GM12872 (cell line): ENCODE data around the gene CD226.

Source experiments
- TF ChIP-seq, protein P1 (sequence below): IDR thresholded peaks from 3 replicates; pipeline ENCODE4 v1.5.1; 2011; ENCODE audit warnings: low read depth, mild to moderate bottlenecking, low read length, moderate library complexity; ENCODE audit not compliant: insufficient read depth

CD226 gene

DNA sequence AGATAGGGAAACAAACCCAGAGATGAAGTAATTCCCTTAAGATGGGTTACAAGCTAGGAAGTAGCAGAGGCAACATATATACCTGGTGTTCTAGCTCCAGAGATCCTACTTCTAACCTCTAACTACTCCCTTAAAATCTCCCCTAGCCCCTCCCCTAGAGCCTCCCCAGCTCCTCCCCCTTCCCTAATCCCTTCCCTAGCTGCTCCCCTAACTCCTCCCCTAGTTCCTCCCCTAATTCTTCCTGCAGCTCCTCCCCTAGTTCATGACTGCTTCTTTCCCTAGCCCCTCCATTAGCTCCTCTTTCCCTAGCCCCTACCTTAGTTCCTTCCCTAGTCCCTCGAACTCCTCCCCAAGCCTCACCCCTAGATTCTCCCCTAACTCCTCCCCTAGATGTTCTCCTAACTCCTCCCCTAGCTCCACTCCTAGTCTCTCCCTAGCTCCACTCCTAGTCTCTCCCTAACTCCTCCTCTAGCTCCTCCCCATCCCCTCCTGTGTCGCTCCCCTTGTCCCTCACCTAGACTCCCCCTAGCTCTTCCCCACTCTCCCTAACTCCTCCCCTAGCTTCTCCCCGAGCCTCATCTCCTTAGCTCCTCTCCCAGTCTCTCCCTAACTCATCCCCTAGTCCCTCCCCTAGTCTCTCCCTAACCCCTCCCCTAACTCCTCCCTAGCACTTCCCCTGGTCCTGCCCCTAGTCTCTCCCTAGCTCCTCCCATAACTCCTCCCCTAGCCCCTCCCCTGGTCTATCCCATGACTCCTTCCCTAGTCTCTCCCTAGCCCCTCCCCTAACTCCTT, 108.9 kb downstream of the CD226 start:
- TF ChIP-seq, protein P1, sequence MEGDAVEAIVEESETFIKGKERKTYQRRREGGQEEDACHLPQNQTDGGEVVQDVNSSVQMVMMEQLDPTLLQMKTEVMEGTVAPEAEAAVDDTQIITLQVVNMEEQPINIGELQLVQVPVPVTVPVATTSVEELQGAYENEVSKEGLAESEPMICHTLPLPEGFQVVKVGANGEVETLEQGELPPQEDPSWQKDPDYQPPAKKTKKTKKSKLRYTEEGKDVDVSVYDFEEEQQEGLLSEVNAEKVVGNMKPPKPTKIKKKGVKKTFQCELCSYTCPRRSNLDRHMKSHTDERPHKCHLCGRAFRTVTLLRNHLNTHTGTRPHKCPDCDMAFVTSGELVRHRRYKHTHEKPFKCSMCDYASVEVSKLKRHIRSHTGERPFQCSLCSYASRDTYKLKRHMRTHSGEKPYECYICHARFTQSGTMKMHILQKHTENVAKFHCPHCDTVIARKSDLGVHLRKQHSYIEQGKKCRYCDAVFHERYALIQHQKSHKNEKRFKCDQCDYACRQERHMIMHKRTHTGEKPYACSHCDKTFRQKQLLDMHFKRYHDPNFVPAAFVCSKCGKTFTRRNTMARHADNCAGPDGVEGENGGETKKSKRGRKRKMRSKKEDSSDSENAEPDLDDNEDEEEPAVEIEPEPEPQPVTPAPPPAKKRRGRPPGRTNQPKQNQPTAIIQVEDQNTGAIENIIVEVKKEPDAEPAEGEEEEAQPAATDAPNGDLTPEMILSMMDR, result no peak

DNA sequence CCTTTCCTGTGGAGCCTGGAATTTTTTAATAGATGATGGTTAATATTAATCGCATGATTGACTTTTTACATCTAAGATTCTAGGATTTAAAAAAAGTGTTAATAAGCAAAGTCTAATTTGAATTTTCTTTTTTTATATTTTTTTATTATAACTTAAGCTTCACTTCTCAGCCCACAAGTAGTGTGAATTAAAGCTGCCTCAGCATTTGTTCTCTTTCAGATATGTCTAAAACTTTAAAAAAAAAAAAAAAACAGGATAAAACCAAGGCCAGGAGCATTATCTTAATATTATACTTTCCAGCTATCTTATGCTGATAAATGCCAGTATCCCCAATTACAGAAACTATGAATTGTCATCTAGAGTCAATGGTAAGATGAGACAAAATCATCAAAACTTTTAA, 109.7 kb downstream of the CD226 start:
- TF ChIP-seq, protein P1, result no peak

DNA sequence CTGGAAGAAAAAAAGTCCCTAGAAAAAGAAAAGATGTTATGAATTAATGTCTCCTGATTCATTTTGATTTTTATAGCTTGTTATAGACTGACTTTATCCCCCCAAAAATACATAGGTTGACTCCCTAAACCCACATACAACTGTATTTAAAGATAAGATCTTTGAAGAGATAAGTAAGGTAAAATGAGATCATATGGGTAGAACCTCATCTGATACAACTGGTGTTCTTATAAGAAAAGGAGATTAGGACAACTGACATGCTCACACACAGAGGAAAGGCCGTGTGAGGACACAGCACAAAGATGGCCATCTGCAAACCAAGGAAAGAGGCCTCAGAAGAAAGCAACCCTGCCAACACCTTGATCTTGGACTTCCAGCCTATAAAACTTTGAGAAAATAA, 117.5 kb downstream of the CD226 start:
- TF ChIP-seq, protein P1, result no peak

DNA sequence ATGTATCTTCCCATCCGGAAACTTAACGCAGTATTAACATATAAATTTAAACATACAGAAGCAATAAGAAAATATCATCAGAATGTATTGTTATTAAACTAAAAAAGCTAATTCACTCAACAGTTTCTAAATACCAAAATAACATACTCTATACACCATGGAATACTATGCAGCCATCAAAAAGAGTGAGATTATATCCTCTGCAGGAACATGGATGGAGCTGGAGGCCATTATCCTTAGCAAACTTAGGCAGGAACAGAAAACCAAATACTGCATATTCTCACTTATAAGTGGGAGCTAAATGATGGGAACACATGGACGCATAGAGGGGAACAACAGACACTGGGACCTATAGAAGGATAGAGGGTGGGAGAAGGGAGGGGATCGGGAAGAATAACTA, 127.1 kb downstream of the CD226 start:
- TF ChIP-seq, protein P1, result no peak

DNA sequence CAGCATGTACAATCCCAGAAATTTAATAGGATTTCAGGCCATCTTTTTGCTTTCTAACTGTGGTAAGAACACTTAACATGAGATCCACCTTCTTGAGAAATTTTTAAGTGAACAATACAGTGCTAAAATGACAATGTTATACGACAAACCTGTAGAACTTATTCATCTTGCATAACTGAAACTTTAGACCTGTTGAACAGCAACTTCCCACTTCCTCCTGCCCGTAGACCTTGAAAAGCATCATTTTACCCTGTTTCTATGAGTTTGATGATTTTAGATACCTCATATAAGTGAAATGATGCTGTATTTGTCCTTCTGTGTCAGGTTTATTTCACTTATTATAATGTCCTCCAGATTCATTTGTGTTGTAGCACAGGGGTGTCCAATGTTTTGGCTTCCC, 128.2 kb downstream of the CD226 start:
- TF ChIP-seq, protein P1, result no peak

DNA sequence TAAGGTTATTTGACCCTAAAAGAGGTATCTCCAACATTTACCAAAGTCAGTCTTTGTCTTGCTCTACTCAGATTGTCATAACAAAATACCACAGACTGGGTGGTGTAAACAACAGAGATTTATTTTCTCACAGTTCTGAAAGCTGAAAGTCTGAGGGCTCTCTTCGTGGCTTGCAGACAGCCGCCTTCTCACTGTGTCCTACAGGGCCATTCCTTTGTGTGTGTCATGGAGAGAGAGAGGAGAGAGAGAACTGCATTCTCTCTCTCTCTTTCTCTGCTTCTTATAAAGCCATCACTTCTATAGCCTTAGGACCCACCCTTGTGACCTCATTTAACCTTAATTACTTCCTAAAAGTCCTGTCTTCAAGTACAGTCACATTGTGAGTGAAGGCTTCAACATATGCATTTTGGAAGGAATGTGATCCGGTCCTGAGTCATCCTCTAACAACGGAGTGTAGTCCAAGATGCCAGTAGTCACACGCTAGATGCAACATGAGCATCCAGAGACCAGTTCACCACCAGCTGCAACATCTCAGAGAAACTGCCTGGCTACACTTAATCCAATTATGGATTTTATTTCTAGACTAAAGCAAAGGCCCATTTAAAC, 130.2 kb downstream of the CD226 start:
- TF ChIP-seq, protein P1, result no peak

DNA sequence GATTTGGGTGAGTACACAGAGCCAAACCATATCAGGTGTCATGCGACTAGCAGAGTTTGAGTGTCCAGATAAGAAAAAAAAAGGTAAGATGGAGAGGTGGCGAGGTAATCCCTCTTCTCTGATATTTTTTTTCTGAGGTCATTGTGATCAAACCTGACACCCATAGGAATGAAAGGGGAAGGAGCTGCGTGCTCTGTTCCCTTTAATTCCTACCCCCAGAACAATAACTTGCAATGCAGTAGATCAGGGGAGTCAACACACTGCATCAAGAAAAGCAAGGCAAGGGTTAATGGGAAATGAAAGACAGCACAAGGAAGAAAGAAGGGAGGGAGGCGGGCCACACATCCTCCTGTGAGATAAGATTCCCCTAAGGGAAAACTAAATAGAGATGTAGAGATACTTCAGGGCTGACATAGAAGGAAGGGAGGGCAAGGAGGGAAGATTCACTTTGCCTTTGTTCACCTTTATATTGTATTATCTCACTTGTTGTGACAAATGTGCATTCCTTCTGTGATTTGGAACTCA, 132.8 kb downstream of the CD226 start:
- TF ChIP-seq, protein P1, result no peak
